IPS DF 19.7 (cell line): Measurements from ENCODE around the gene NEUROG1.

Source experiments
- DNase-seq: peaks from one replicate; pipeline ENCODE4 v3.0.0-alpha.2; 2013; ENCODE audit warnings: low read depth, low spot score

NEUROG1 gene

DNA sequence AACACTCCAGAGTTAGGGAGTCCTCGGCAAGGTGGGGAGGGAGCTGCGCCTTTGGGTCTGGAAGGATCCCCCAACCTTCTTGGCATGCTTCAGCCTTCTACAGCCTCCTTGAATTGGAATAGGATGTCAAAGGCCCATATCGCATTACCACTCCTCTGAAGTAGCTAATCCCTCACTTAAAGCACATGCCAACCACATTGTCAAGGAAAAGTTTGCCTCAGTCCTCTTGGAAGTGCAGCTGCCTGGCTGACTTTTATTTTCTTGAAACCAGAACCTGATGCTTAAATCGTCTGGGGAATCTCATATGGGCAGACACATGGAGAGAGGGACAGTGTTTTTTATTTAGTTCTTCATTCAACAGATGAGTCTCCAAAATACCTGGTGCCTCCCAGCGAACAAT is 28.6 kb upstream of the NEUROG1 start:
- no peak for DNase-seq

DNA sequence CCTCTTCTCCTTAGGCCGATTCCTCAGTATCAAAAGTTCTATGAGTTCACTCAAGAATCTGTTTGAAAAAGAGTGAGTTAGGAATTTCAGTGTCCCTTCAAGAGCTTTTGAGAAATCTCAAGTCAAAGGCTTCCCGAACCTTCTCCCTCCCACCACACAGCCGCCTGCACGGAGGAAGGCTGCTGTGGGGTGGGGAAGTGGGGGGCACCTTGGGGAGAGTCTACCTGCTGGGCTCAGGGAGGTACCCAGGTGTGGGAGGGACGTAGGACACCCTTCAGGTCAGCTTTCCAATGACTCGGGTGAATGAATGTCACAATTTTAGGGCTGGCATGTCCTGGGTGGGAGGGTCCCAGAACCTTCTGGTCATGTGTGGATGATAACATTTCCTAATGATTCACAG is 25.5 kb upstream of the NEUROG1 start:
- no peak for DNase-seq

DNA sequence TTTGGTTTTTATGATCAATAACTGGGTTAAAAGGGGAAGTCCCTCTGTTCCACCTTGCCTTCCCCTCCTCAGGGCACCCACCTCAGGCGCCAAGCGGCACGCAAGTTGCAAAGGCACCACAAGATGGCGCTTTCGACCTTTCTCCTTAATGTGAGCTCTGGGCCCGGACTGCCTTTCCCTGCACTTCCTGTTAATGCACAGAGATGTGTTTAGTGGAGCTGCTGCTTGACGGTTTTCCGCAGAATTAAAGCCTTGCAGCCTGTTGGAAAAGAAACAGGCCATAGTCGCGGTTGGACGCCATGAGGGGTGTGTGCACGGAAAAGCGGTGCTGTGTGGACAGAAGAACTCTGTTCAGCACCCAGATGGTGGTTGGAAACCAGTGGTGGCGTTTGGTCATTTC is 25.1 kb upstream of the NEUROG1 start:
- DNase-seq, result no peak

DNA sequence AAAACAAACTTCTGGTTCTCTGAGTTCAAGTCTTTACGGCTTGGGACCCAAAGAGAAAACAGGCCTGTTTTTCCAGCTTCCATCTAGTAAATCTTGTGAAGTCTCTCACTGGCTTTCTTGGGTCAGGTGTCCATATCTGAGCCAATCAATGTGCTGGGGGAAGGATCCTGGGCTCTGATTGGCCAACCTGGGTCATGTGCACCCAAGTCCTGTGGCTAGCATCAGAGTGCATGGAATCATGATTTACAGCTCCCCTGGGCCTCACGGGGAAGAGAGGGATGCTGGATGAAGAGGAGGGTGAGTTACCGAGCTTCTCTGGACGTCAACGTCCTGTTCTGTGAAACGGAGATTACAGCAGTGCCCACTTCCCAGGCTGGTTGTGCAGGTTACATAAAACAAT is 23.6 kb upstream of the NEUROG1 start:
- DNase-seq, result no peak

DNA sequence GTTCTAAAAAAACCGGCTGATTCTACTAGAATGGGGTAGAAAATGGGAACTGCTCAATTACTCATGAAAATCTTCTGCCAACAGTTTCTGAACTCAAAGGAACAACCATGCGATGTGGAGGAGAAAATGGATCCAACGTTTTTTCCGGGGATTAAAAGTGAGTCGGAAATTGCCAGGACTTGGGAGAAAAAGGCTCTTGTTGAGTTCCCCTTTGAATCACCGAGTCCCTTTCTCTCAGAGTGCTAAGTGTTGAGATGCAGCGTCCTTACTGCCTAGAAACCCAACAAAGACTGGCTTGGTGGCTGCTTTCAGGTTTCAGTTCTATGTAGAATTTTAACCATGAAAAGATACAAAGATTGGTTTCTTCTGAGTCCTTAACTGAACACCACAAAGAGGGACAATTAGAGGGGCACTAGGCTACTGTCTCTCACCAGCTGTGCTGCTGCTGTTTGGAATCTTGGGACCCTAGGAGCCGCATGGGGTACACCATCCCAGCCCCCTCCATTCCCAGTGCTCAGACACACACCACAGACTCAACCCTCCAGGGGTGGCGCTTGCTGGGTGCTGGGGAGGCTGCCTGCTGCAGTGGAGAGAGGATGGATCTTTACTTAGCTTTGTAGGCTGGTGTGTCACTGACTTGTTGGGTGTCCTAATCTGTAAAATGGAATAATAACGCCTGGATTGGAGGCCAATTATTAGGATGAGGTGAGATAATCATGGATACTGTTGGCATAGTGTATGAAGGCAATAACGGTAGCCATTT is 21.5 kb upstream of the NEUROG1 start:
- DNase-seq, result no peak

DNA sequence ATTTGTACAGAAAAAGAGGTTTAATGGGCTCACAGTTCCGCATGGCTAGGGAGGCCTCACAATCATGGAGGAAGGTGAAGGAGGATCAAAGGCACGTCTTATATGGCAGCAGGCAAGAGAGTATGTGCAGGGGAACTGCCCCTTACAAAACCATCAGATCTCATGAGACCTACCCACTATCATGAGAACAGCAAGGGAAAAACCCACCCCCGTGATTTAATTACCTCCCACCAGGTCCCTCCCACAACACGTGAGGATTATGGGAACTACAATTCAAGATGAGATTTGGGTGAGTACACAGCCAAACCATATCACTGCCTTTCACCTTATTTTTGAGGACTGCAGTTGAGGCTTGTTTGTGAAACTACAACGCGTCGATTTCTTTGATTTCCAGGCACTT is 20.9 kb upstream of the NEUROG1 start:
- DNase-seq, result no peak

DNA sequence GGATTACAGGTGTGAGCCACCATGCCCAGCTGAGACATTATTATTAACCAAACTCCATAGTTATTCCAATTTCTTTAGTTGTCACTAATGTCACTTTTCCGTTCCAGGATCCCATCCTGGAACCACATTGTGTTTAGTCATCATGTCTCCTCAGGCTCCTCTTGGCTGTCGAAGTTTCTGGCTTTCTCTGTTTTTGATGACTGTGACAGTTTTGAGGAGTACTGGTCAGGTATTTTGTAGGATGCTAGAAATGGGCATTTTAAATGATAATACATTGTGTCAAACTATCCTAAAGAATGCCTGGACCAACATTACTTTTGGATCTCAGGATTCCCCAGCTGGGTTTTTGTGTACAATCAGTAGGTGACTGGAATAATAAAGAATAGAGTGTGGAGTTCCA is 19.8 kb upstream of the NEUROG1 start:
- DNase-seq, result no peak

DNA sequence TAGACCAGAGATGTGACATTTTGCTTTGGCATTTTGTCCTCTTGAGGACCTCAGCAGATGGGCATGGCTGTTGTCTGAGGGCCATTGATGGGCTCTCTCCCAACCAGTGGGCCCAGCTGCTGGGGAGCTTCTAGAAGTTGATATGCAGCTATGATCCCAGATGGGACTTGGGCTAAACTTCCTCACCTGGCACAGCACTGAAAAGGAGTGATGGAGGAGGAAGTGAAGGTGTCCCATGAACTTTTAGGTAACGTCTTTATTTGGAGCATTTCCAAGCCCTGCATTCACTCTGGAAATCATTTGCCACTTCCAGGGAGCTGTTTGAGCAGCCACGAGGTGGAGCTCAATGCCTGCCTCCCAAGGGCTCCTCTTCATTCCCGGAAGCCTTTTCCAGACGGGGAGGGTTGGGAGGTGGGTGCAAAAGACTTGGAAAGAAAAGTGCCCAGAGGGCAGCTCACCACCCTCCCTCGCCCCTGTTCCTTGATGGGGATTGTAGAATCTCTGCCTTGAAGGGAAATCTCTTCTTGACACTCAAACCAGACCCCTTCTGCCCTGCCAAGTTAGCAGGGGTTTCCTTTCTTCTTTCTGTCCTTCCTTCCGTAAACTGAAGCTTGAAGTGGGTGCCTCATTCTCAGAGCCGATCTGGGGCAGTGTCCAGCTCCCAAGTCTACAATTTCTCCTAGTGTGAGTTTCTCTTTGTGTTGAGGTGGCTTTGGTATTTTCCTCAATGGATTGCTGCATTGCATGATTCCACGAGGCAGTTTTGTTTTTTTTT is 18.1 kb upstream of the NEUROG1 start:
- no peak for DNase-seq

DNA sequence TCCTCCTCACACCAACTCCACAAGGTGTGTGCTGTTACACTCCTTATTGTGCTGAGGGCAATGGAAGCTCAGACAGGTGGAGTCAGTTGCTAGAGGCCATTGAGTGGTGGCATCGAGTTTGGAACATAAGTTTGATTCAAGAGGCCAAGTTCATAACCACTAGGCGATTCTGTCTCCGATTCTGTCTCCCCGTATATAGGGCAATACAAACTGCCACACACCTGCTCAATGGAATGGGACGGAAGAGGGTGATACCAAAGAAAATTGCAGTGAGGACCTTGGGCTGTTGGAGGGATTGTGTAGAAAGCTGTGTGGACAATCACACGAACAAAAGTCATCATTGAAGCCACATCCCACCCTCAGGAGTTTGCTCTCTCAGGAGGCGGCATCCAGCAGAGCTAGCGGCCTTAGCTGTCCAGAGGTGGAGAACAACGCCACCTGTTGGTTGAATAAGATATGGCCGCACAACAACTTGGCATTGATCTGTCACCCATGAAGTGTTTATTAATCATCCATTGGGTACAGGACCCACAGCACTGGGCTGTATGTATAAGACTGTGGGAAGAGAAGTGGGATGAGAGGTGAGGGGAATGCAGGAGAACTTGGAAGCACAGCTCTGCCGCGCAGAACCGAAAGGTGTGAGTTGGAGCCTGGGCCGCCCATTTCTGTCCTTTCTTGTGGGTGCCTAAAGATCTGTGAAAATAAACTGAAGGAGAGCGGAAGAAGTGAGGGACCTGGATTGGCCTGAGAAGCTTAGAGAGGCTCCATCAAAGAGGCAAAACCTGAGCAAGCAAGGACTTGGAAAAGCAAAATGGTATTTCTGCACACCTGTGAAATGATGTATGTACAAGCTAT is 16.1 kb upstream of the NEUROG1 start:
- DNase-seq, result no peak

DNA sequence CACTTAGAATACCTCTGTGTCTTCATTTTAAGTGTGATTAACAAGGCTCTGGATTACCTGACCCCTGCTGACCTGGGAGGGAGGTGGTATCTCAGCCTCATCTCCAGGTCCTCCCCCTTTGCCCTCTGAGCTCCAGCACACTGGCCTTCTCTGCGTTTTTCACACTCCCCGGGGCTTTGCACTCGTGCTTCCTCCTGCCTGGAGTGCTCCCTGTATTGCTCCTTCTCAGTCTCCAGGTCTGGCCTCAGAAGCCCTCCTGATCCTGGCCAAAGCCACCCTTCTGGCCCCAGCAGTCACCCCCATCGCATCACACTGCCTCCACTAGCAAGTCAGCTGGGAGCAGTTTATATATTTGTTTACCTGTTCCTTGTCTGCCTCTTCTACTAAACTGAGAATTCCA is 13.6 kb upstream of the NEUROG1 start:
- DNase-seq, result no peak

DNA sequence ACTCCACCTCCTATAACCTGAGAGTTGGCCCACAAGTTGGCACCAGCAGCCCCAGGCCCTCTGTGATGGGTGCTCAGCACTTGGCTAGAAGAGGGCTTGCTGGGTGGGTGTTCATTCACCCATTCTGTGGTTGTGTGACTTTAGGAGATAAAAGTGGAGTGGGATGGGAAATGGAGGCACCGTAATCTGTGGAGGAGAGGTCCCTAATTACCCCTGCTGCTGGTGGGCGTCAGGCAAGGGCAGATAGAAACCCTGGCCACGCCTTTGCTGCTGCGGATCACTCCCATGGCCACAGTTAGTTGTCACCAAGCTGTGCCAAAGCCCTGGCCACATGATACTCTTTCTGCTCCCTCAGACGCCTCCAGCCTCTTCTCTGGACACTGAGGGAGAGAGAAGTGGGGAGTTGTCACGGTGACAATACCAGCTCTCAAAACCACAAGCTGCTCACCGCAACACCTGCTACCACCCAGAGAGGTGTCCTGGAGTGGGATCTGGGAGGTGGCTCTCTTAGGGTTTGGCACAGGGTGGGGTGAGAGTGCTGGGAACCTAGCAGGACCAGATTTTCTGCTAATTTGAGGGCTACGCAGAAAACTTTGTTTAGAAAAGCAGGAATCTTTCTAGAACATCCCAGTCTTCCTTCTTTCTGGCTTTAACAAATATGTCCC is 12.0 kb upstream of the NEUROG1 start:
- no peak for DNase-seq

DNA sequence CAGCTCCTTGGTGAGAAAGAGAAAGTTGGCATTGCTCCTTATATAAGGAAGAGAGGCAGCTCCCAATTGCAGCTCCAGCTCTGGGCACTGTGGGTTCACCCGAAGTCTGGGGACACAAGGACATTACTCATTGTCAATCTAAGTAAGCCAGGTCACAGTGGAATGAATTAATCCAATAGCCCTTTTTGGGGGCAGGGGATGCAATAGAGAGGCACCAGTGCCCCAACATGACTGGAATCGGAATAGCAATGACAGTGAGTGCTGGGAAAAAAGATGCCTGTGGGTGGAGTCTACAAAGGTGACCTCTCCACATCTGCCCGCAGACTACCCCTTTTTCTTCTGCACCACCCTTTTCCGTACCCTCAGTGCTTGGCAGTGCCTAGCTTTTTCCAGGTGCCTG is 11.1 kb upstream of the NEUROG1 start:
- DNase-seq, result no peak

DNA sequence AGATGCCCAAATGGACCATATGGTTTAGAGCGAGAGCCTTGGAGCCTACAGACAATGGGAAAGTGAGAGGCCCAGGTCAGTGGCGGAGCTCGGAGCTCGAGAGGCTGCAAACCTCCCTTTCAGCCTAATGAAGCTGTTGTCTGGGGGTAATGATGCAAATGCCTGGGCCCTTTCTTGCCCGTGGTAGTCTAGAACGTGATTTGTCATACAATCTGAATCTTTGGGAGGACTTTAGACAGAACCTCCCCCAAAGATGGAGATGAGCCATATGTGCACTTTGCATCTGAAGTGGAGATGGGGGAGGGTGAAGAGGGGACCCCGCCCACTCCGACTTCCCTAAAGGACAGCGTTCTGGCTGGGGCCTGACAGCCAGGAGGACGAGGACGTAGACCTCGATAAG is 10.3 kb upstream of the NEUROG1 start:
- DNase-seq, result no peak

DNA sequence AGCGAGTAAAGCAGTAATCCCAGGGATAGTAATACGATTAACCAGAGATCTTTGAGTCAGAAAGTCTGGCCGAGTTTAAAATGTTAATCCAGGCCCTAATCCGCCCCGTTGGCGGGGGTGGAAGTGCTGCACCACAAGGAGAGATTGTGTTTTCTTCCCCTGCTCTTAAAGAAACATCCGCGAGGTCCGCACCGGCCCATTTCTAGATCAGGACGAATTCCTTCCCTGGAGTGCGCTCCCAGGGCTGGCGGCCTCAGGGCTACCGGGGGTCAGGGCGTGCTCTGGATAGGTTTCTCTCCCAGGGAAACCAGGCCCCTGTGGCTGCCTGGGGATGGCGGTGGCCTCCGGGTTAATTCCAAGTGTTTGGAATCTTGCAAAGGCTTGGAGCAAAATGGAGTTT is 9.3 kb upstream of the NEUROG1 start:
- DNase-seq, result no peak

DNA sequence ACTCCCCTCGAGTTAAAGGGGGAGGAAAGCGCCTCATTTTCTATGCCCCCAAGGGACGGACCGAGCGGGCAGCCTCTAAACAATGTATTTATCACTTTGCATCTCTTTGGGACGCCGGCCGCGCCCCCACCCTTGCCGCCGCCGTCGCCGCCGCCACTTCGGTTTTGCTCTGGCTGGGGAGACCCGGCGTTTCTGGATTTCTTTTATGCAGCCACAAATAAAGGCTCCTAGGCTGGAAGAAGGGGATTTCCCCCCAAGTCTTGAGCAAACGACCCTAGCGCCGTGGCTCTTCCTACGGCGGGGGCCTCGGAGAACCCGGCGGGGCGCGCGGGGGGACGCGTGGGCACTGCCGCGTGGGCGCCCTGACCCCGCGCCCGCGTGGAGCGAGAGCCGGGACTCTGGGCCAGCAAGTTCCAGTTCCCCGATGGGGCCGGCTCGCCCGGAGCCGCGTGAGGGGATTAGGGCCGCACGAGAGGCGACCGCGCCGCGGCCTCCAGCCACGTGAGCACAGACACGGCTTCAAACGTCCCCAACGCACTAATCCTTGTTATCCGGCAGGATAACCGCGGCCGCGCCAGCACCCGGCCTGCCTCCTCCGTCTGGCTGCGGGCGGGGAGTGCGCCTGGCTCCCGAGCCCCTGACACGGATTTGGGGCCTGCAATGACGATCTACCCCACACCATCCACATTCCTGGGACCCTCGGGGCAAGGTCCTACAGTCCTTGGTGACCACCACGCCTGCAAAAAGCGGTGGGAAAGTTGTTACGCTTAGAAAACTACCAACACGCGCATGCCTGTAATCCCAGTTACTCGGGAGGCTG is 7.9 kb upstream of the NEUROG1 start:
- no peak for DNase-seq

DNA sequence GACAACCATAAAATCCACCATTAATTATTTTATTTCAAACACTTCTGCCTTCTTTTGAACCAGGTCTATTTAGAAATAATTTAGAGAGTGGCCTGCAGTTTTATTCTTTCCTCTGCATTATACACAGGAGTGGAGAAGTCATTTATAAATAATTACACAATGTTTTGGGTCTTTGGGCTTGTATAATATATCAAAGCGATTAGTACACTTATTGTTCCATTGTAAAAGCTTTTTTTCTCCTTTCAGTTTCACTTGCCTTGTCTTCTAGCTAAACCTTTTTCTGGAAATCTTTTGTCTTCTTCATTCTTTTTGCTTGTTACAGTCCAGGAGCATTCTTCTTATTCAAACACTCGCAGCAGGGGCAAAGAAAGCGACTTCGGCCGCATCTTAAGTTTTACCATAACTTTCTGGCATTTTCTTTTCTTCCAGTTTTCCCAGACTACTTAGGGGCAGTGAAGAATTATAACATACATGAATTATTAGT is 7.3 kb upstream of the NEUROG1 start:
- no peak for DNase-seq

DNA sequence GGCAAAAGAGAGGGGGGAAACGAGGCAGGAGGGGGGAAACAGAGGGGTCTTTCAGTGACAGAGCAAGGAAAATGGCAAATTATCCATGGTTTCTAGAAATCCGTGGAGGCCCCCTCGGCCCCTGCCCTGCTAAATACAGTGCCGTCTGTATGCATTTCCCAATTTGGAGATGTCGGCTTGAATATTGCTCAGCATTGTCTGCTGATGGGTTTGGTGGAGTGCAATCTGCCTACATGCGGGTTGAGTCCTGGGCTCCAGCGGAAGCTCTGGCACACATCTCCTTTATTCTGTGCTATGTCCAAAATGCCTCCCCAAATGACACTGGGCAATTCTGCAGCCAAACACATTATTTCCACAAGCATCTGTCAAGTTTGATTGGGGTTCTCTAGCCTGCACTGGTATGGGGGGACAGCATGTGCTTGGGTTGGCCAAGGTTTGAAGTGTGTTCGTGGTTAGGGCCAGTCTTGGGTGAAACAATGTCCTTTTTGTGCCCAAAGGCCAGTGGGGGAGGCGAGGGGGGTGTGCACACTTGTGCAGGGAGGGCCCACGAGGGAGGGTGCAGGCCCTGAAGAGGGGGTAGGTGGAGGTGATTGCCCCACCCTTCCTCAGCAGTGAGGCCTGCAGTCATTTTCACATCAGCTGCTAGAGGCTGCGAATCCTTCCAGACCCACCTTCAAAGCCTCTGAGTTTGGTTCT is 6.2 kb upstream of the NEUROG1 start:
- DNase-seq, result no peak

DNA sequence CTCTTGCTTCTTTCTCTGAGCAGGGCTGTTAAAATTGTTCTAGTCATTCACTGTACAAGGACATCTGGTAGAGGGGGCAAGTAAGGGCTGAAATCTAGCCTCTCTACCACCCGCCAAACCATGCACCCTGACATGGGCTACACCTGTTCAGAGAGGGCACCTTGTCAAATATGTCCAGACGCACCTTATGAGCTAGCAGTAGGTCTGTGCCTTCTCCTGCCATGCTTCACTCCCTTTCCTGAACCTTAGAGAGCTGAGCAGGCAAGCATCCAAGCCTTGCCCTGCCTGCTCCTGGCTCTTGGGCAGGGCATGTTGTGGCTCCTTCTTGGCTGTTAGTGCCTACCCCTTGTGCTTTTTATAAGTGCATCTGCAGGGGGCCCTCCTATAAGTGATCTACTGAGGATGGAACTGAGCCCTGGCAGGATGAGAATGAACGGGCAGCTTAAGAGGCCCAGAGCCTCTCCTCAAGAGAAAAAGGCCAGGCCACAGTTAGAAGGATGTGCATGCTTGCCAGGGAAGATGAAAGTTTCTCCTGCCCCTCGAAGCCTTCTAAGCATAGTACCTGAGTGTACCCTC is 3.8 kb upstream of the NEUROG1 start:
- no peak for DNase-seq

DNA sequence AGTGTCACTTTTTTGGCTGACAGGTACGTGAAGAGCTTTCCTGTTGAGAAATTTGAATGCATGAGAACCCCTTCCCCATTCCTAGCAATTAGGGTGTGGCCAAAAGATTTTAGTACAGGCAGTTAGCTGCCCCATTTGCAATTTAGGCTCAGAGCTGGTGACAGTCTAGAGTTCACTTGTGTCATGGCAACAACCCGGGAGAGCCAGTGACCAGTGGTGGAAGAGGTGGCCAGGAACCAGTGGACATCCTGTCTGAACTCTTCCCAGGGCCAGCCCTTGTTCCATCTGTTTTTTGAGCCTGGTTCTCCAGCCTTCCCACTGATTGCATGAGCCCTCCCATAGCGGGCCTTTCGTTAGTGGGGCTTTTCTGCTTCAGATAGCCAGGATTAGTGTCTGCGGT is 2.5 kb upstream of the NEUROG1 start:
- DNase-seq, result no peak

DNA sequence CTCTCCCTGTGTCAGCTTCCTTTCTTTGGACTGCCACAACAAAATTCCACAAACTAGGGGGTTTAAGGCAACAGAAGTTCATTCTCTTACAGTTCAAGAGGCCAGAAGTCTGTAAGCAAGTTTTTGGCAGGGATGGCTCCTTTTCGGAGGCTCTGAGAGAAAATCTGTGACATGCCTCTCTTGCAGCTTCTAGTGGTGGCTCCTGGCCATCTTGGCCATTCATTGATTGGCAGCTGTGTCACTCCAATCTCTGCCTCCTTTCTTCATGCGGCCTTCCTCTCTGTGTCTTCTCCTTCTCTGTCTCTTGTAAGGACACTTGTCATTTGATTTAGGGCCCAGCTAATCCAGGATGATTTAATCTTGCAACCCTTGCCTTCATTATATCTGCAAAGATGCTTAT is 2.0 kb upstream of the NEUROG1 start:
- no peak for DNase-seq
